Epidermal melanocyte (primary cell): Measurements from ENCODE around the gene DUSP7.

Source experiments
- DNase-seq: peaks from one replicate; pipeline ENCODE4 v3.0.0; 2011; ENCODE audit warnings: low spot score; ENCODE audit not compliant: insufficient read length

Gene DUSP7

GRCh38 chr3:52010431-52010830, 45.9 kb downstream of the DUSP7 start:
- no peak for DNase-seq

DNA sequence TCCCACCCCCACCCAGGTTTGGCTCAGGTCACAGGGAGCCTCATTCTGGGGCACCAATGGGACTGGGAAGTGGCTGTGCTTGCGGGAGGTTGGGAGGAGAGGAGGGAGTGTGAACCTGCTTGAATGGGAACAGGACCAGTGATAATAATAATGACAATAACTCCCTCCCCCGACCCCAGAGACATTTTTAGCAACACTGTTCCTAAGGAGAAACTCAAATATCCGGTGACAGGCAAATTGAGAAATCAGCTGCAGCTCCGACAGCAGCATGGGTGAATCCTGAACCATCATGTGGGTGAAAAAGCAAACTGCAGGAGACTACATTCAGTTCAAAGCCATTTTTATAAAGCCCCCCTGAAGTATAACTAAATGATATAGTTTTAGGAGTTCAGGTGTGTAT, 49.1 kb downstream of the DUSP7 start:
- DNase-seq = no peak

- DNase-seq = no peak
Observed at GRCh38 chr3:52006820-52007133, 49.6 kb downstream of the DUSP7 start.

DNA sequence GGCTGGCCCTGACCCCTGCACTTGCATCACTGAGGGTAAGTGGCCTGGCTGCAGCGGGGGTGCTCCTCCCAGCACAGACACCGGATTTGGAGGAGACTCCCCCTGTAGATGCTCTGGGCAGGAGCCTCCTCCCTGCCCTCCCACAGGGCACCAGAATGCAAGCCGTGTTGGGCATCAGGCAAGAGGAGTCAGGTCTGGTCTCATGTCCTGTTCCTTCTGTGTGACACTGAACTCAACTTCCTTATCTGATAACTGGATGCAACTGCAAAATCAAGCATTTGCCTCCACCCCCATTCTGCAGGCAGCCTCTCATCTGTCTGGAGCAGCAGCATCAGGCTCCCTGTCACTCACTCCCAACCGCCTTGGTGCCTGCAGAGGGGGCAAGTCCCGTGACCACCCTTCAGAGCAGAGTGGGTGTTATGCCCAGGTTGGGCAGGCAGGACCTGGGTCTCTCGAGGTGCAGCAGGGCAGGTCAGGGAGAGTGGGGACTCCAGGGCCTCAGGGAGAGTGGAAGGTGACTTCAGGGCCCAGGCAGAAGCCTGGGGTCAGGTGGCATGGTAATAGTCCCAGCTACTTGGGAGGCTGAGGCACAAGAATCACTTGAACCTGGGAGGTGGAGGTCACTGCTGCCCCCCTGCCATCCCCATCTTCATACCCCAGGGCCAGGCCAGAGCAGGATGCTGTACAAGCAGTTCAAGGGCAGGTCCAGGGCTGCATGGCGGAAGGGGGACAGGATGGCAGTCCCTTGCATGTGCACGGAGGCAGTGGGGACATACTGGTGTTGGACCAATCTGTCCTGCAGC, 50.2 kb downstream of the DUSP7 start:
- no peak for DNase-seq

- no peak for DNase-seq
Observed at GRCh38 chr3:52005571-52005986, 50.8 kb downstream of the DUSP7 start.

- no peak for DNase-seq
Observed at GRCh38 chr3:52004906-52005395, 51.4 kb downstream of the DUSP7 start.

GRCh38 chr3:52004163-52004787, 52.1 kb downstream of the DUSP7 start:
- DNase-seq = peak; percentile 71

DNA sequence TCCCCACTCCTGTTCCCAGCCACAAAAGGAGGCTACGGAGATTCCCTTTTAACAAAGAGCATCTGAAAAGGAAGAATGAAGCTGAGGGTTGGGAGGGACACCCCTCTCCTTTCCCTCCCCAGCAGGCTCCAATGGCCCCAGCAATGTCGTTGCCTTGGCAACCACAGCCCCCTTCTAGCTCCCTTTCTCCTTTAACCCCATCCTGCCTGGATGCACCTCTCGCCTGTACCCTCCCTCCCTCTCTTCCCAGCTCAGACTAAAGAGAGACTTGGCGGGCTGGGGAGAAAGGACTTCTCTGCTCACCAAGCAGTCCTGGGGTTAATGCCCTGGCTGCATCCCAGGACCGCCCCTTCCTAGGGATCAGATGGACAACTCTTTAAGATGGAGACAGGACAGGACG, 53.6 kb downstream of the DUSP7 start:
- no peak for DNase-seq

DNA sequence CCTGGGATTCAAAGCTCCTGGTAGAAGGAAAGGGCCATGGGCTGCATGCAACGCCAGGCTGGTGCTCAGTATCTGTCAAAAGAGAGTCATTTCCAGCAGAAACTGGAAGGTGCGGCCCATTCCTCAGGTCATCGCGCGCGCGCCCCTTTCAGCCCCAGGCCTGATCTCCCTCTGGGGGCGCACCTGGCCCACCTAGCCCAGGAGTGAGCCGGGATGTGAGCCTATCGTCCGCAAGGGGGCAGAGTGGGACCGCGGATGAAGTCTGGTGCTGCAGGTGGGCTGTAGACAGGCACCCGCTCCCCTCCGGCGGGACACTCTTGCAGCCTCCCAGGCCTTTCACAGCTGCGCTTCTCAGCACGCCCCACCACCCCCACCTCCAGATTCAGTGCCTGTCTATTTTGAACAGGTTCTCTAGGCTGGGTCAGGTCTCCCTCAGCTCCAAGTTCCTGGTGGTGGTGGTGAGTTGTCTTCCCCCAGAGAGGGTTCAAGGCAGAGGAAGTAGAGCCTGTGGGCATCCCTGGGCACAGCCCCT, 54.9 kb downstream of the DUSP7 start:
- DNase-seq = peak; percentile 64

DNA sequence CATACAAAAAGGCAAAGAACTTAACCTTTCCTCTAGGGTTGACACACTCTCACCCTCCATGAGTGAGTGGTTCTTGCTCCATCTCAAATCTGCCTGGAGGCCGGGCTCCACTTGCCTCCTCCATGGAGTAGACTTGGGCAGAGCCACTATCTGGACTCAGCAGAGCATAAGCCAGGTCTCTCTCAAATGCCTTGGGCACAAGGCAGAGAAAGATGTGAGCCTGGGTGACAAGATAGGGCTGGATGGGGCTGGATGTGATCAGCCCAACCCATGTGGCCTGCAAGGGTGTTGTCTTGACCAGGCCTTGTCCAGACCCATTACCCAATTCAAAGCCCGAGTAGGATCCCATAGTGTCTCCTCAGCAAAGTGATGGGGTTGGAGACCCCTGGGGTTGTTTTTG, 56.5 kb downstream of the DUSP7 start:
- no peak for DNase-seq
